ENCODE results near the gene CHCHD3.

DNA sequence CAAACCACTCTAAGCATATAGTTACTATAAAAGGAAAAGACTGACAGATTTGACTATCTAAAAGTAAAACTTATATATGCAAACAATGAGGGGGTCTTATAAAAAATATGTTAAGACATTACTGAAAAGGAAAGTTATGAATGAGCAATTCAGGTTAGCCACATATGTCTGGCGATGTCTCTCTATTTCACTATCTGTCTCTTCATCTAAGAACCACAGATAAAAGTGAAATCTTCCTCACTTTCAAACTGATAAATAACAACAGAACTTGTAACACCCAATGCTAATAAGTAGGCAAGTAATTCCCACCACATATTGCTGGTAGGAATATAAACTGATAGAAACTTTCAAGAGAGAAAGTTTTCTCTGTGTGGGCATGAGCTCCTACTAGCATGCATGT, 138.2 kb downstream of the CHCHD3 start:
- TF ChIP-seq, protein P1, sequence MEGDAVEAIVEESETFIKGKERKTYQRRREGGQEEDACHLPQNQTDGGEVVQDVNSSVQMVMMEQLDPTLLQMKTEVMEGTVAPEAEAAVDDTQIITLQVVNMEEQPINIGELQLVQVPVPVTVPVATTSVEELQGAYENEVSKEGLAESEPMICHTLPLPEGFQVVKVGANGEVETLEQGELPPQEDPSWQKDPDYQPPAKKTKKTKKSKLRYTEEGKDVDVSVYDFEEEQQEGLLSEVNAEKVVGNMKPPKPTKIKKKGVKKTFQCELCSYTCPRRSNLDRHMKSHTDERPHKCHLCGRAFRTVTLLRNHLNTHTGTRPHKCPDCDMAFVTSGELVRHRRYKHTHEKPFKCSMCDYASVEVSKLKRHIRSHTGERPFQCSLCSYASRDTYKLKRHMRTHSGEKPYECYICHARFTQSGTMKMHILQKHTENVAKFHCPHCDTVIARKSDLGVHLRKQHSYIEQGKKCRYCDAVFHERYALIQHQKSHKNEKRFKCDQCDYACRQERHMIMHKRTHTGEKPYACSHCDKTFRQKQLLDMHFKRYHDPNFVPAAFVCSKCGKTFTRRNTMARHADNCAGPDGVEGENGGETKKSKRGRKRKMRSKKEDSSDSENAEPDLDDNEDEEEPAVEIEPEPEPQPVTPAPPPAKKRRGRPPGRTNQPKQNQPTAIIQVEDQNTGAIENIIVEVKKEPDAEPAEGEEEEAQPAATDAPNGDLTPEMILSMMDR (optimal IDR thresholded peaks at IDR 0.05 in 1 of 3, IDR thresholded peaks at IDR 0.05 in 1 of 3, conservative IDR thresholded peaks at IDR 0.05 in 1 of 3; ENCODE audit: extremely low read depth in 1 of 3, insufficient read depth in 2 of 3, low read length in 3 of 3) = no peak
- TF ChIP-seq EZH2 (IDR thresholded peaks at IDR 0.05; ENCODE audit: low read length) = no peak
